Stimulated activated CD4-positive, alpha-beta T cell treated with anti-CD3 and anti-CD28 coated beads, TNF-alpha, amount 100 ng/mL, for 48 hours (primary cell): ENCODE data around the gene LHFPL5.

Experiments used
- DNase-seq, 3 donors: peaks; one replicate each; pipeline ENCODE4 v3.0.0-alpha.2; 2020; ENCODE audit warnings: low read depth in 3 of 3

Gene LHFPL5

GRCh38 chr6:35804996-35805736, at the start of gene LHFPL5:
Gene LHFPL5 (plus strand): TSS chr6:35805352. CDS start chr6:35805671, 319 bp downstream.
- peak in 2 of 3 donors; percentile 15 to 32 for DNase-seq

- no peak for DNase-seq
Measured at GRCh38 chr6:35757456-35758123, 47.6 kb upstream of the LHFPL5 start.

GRCh38 chr6:35759426-35759825, 45.7 kb upstream of the LHFPL5 start:
- DNase-seq = no peak

- no peak for DNase-seq
Measured at GRCh38 chr6:35765739-35766138, 39.4 kb upstream of the LHFPL5 start.

GRCh38 chr6:35769211-35769610, 35.9 kb upstream of the LHFPL5 start:
- DNase-seq = no peak

- no peak for DNase-seq
Measured at GRCh38 chr6:35771343-35771627, 33.9 kb upstream of the LHFPL5 start.

GRCh38 chr6:35774116-35774794, 30.9 kb upstream of the LHFPL5 start:
- DNase-seq = no peak

GRCh38 chr6:35775031-35775430, 30.1 kb upstream of the LHFPL5 start:
- DNase-seq = no peak

GRCh38 chr6:35776364-35777215, 28.6 kb upstream of the LHFPL5 start, which contains the start of gene CLPSL2:
Gene CLPSL2 (plus strand): TSS chr6:35776598. CDS start chr6:35776619, 21 bp downstream.
- no peak for DNase-seq

GRCh38 chr6:35777356-35778102, 27.6 kb upstream of the LHFPL5 start:
- DNase-seq = no peak

- DNase-seq = no peak
Measured at GRCh38 chr6:35778437-35778836, 26.7 kb upstream of the LHFPL5 start.

- DNase-seq = no peak
Measured at GRCh38 chr6:35780719-35781118, 24.4 kb upstream of the LHFPL5 start, which contains the start of gene CLPSL1. Gene CLPSL1 (plus strand): TSS chr6:35781019. CDS start chr6:35781111, 92 bp downstream.

GRCh38 chr6:35781290-35781689, 23.9 kb upstream of the LHFPL5 start:
- DNase-seq = no peak

GRCh38 chr6:35782424-35782823, 22.7 kb upstream of the LHFPL5 start:
- no peak for DNase-seq

- DNase-seq = no peak
Measured at GRCh38 chr6:35784200-35784599, 21.0 kb upstream of the LHFPL5 start.

- no peak for DNase-seq
Measured at GRCh38 chr6:35786272-35786671, 18.9 kb upstream of the LHFPL5 start.

GRCh38 chr6:35786810-35787209, 18.3 kb upstream of the LHFPL5 start:
- no peak for DNase-seq

GRCh38 chr6:35787266-35788218, 17.6 kb upstream of the LHFPL5 start:
- no peak for DNase-seq

- DNase-seq = no peak
Measured at GRCh38 chr6:35788423-35788982, 16.6 kb upstream of the LHFPL5 start.

- no peak for DNase-seq
Measured at GRCh38 chr6:35790683-35791082, 14.5 kb upstream of the LHFPL5 start.
